GM06990 (cell line): ENCODE results near the gene AFF2.

ENCODE experiments used
- DNase-seq: peaks from one replicate; pipeline ENCODE4 v3.0.0-alpha.2; 2011; ENCODE audit not compliant: insufficient read length; ENCODE audit errors: extremely low read depth
- H3K27me3 ChIP-seq: replicated peaks from 2 replicates; pipeline ENCODE4 v1.6.0; 2011; ENCODE audit warnings: low read length; ENCODE audit not compliant: control insufficient read depth, insufficient read depth
- H3K36me3 ChIP-seq: 2 replicates; pipeline ENCODE4 v1.5.1; 2011; ENCODE audit warnings: low read length; ENCODE audit not compliant: control insufficient read depth, insufficient read depth
- H3K4me3 ChIP-seq: replicated peaks from 2 replicates; pipeline ENCODE4 v1.5.1; 2011; ENCODE audit warnings: low read depth, mild to moderate bottlenecking, control low read depth, low read length
- CTCF ChIP-seq: IDR thresholded peaks from 2 replicates; pipeline ENCODE4 v1.5.1; 2011; ENCODE audit warnings: low read length, control low read depth, mild to moderate bottlenecking, inconsistent platforms; ENCODE audit not compliant: insufficient read depth, poor library complexity, severe bottlenecking

The AFF2 gene

GRCh38 chrX:149007423-149007822 is 507.0 kb downstream of the AFF2 start:
- no peak for DNase-seq
- H3K4me3 ChIP-seq = no peak overlapping the region
- TF ChIP-seq CTCF = no peak
- H3K36me3 ChIP-seq = no peaks in the 10 kb centered on the region
- H3K27me3 ChIP-seq = no peaks in the 10 kb centered on the region

DNA sequence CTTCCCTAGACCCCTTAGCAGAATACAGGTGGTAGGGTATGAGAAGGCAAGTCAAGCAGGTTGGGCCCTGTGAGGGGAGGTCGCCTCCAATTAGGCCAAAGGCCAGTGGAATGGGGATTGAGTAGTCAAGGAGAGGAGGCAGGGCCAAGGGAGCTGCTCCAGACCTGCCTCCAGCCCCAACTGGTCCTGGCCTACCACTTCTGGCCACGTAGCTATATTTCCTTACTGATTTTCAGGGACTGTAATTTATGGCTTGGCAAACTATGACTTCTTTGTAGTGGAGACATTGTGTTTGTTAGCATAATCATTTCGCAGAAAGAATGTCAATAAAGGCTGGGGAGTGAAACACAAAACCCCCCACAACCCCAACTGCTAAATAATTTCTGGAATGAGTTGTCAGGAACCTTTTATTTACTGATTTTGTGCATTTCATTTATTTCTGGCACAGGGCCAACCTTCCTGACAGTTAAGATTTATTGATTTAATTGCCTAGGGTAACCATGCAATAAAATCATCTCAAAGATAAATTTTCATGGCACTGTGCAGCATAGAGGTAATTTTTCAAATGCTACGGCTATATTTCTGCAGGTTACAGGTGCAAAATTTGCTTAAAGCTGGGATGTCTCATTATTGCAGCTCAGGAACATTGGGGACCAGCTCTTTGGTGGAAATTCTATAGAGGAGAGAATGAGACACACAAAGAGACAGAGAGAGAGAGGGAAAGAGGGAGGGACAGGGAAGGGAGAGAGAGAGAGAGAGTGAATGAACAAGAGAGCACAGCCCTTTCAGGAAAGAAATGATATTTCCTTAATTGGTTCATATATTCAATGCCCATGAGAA is 509.8 kb downstream of the AFF2 start:
- Histone ChIP-seq H3K36me3 (no peaks in the 10 kb centered on the region), H3K27me3 (no peaks in the 10 kb centered on the region), H3K4me3 (no peak overlapping the region)
- no peak for TF ChIP-seq CTCF
- DNase-seq = no peak

DNA sequence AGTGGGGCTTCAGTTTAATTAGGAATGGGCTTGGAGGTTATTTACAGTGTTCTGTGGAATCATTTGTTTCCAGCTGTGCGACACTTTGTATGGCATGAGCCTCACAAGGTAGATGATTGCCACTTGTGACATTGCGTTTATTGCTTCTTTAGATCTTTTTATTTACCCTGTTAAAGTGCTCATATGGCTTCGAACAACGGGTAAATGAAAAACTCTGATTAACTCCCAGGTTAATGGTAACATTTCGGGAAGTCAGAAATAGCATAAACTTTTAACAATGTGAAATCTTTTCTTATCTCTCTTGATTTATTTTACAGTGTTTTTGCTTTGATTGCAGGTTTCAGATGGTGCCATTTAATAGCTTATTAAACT is 510.4 kb downstream of the AFF2 start:
- no peak for DNase-seq
- Histone ChIP-seq H3K4me3 (no peak overlapping the region), H3K27me3 (no peaks in the 10 kb centered on the region), H3K36me3 (no peaks in the 10 kb centered on the region)
- TF ChIP-seq CTCF = no peak

DNA sequence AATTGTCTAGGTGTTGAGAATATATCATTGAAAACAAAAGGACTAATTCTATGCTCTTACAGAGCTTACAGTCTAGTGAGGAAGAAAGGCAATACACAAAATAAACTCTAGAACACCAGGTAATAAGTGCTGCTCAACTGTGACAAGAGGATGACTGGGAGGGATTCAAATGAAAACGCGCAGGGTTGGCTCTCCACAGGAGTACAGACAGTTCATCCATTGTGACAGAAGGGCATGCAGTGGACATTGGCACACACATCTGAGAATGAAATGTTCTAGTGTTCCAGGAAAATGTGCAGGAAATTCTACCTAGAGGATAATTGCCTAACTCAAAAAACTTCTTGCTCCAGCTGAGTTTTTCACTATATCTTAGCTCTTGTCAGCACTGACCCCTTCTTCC is 512.7 kb downstream of the AFF2 start:
- H3K4me3 ChIP-seq = no peak overlapping the region
- H3K27me3 ChIP-seq = no peaks in the 10 kb centered on the region
- no peaks in the 10 kb centered on the region for H3K36me3 ChIP-seq
- TF ChIP-seq CTCF = no peak
- DNase-seq = no peak

- H3K27me3 ChIP-seq = no peaks in the 10 kb centered on the region
- no peak overlapping the region for H3K4me3 ChIP-seq
- no peak for TF ChIP-seq CTCF
- no peaks in the 10 kb centered on the region for H3K36me3 ChIP-seq
- no peak for DNase-seq
Measured at GRCh38 chrX:149021159-149021558, 520.7 kb downstream of the AFF2 start.
